IMR-90 (cell line): Measurements from ENCODE around the gene DERL3. TPM values are rescaled to one million over a fixed set of nuclear protein-coding genes. Genes with fewer than 3 reads are reported as not detected.

Source experiments
- ATAC-seq: fragments of 200-7000 bp; cut with Tn5 transposase; 2 replicates; pipeline ENCODE4 v1.9.1; 2020; ENCODE audit warnings: low read depth, mild to moderate bottlenecking, moderate library complexity
- BruUV-seq: library from RNA; stranded (reverse); fragments of 400-500 nt; replicated peaks from 2 replicates; lab custom pipeline; 2021; lab: Mats Ljungman, UMichigan
- CTCF ChIA-PET: fragments of 300-600 bp; formaldehyde crosslinking; extraction: SDS; loops from one replicate; lab custom pipeline; 2021; ENCODE audit warnings: antibody characterized with exemption; lab: Yijun Ruan, JAX
- POLR2A ChIA-PET: fragments of 300-600 bp; sonication (Branson Sonifier 250); formaldehyde crosslinking; loops from one replicate; lab custom pipeline; 2022; ENCODE audit warnings: antibody characterized with exemption; ENCODE audit not compliant: unreplicated experiment; lab: Charles Lee
- DNase-seq: peaks from one replicate; pipeline ENCODE4 v3.0.0; 2013
- H2AFZ ChIP-seq: replicated peaks from 2 replicates; pipeline ENCODE3; 2013; ENCODE audit warnings: low read length, mild to moderate bottlenecking; ENCODE audit not compliant: poor library complexity
- H2AK5ac ChIP-seq: 2 replicates; pipeline ENCODE4 v1.6.1; 2013; ENCODE audit warnings: low read depth, low read length, inconsistent platforms
- H2AK9ac ChIP-seq: replicated peaks from 2 replicates; pipeline ENCODE3; 2013; ENCODE audit warnings: mild to moderate bottlenecking, low read depth, low read length, moderate library complexity; ENCODE audit not compliant: poor library complexity
- H2BK120ac ChIP-seq: 2 replicates; pipeline ENCODE4 v1.6.1; 2013; ENCODE audit warnings: low read depth, low read length, inconsistent platforms
- H2BK15ac ChIP-seq: 3 replicates; pipeline ENCODE4 v1.6.1; 2013; ENCODE audit warnings: low read depth, low read length, inconsistent platforms
- H2BK20ac ChIP-seq: 2 replicates; pipeline ENCODE4 v1.6.1; 2013; ENCODE audit warnings: low read depth, mild to moderate bottlenecking, inconsistent platforms, low read length, moderate library complexity
- H2BK5ac ChIP-seq: 2 replicates; pipeline ENCODE4 v1.6.1; 2013; ENCODE audit warnings: mild to moderate bottlenecking, low read depth, low read length, inconsistent platforms; ENCODE audit not compliant: poor library complexity, severe bottlenecking
- H3K14ac ChIP-seq: replicated peaks from 2 replicates; pipeline ENCODE4 v1.6.1; 2013; ENCODE audit warnings: low read depth, low read length, inconsistent platforms
- H3K18ac ChIP-seq: 2 replicates; pipeline ENCODE4 v1.6.1; 2013; ENCODE audit warnings: low read depth, low read length, control low read depth
- H3K23ac ChIP-seq: 2 replicates; pipeline ENCODE4 v1.6.1; 2013; ENCODE audit warnings: low read depth, low read length, inconsistent platforms
- H3K27ac ChIP-seq: 2 replicates; pipeline ENCODE4 v1.5.1; 2013; ENCODE audit warnings: mild to moderate bottlenecking, control low read depth, low read length; ENCODE audit not compliant: insufficient read depth
- H3K27me3 ChIP-seq: 2 replicates; pipeline ENCODE4 v1.6.1; 2013; ENCODE audit warnings: low read length; ENCODE audit not compliant: control insufficient read depth, insufficient read depth
- H3K36me3 ChIP-seq: 2 replicates; pipeline ENCODE4 v1.6.1; 2013; ENCODE audit warnings: low read length, mixed read lengths; ENCODE audit not compliant: control insufficient read depth, insufficient read depth
- H3K4ac ChIP-seq: 2 replicates; pipeline ENCODE4 v1.6.1; 2013; ENCODE audit warnings: low read depth, low read length, inconsistent platforms
- H3K4me1 ChIP-seq: 2 replicates; pipeline ENCODE4 v1.6.1; 2013; ENCODE audit warnings: low read length, mixed read lengths; ENCODE audit not compliant: control insufficient read depth, insufficient read depth
- H3K4me2 ChIP-seq: 2 replicates; pipeline ENCODE4 v1.6.1; 2013; ENCODE audit warnings: low read depth, mild to moderate bottlenecking, control low read depth, low read length, moderate library complexity
- H3K4me3 ChIP-seq: 2 replicates; pipeline ENCODE4 v1.5.1; 2013; ENCODE audit warnings: low read depth, mild to moderate bottlenecking, control low read depth, low read length, moderate library complexity; ENCODE audit not compliant: insufficient read depth
- H3K56ac ChIP-seq: 2 replicates; pipeline ENCODE4 v1.6.1; 2013; ENCODE audit warnings: low read length, inconsistent platforms; ENCODE audit not compliant: insufficient read depth; ENCODE audit errors: extremely low read depth
- H3K79me1 ChIP-seq, 2 experiments: 2 replicates each; pipeline ENCODE4 v1.6.1; 2013; ENCODE audit warnings: low read length in 2 of 2, inconsistent platforms in 1 of 2, low read depth in 1 of 2
- H3K9ac ChIP-seq: 2 replicates; pipeline ENCODE4 v1.6.1; 2013; ENCODE audit warnings: low read depth, low read length, control low read depth
- H3K9me1 ChIP-seq: 2 replicates; pipeline ENCODE4 v1.6.1; 2013; ENCODE audit warnings: low read length, inconsistent platforms; ENCODE audit not compliant: insufficient read depth
- H3K9me3 ChIP-seq: 2 replicates; pipeline ENCODE4 v1.6.1; 2013; ENCODE audit warnings: low read length; ENCODE audit not compliant: control insufficient read depth, insufficient read depth
- H4K20me1 ChIP-seq: 2 replicates; pipeline ENCODE4 v1.6.1; 2013; ENCODE audit warnings: low read length, inconsistent platforms; ENCODE audit not compliant: insufficient read depth
- H4K5ac ChIP-seq: 2 replicates; pipeline ENCODE4 v1.6.1; 2013; ENCODE audit warnings: mild to moderate bottlenecking, low read depth, low read length, control low read depth
- H4K8ac ChIP-seq, 2 experiments: 2 replicates each; pipeline ENCODE4 v1.6.1; 2013; ENCODE audit warnings: low read depth in 2 of 2, low read length in 2 of 2, control low read depth in 1 of 2, inconsistent platforms in 1 of 2
- H4K91ac ChIP-seq: 2 replicates; pipeline ENCODE4 v1.6.1; 2013; ENCODE audit warnings: low read depth, low read length, inconsistent platforms; ENCODE audit not compliant: insufficient read depth
- CEBPB ChIP-seq: IDR thresholded peaks from 2 replicates; pipeline ENCODE4 v1.6.1; 2012; ENCODE audit warnings: low read depth, low read length, improper control_type of control experiment
- CHD1 ChIP-seq: IDR thresholded peaks from 2 replicates; pipeline ENCODE4 v1.6.1; 2012; ENCODE audit warnings: low read depth, low read length, improper control_type of control experiment
- CTCF ChIP-seq: conservative IDR thresholded peaks from 2 replicates; pipeline ENCODE4 v1.5.1; 2012; ENCODE audit warnings: mild to moderate bottlenecking, low read depth, low read length, improper control_type of control experiment
- ELK1 ChIP-seq: fragments of 150-350 bp; IDR thresholded peaks from 2 replicates; pipeline ENCODE4 v1.6.1; 2016; ENCODE audit warnings: low read depth, mild to moderate bottlenecking, low read length, moderate library complexity, borderline replicate concordance
- MAFK ChIP-seq: IDR thresholded peaks from 2 replicates; pipeline ENCODE4 v1.6.1; 2012; ENCODE audit warnings: low read depth, low read length, improper control_type of control experiment
- MAZ ChIP-seq: IDR thresholded peaks from 2 replicates; pipeline ENCODE4 v1.6.1; 2012; ENCODE audit warnings: low read depth, mild to moderate bottlenecking, low read length, improper control_type of control experiment, moderate library complexity, borderline replicate concordance
- MXI1 ChIP-seq: IDR thresholded peaks from 2 replicates; pipeline ENCODE4 v1.6.1; 2012; ENCODE audit warnings: low read depth, mild to moderate bottlenecking, low read length, moderate library complexity, borderline replicate concordance
- POLR2A ChIP-seq: IDR thresholded peaks from 2 replicates; pipeline ENCODE4 v1.6.1; 2012; ENCODE audit warnings: mild to moderate bottlenecking, low read depth, low read length
- RAD21 ChIP-seq: IDR thresholded peaks from 2 replicates; pipeline ENCODE4 v1.6.1; 2012; ENCODE audit warnings: low read length, improper control_type of control experiment
- RCOR1 ChIP-seq: IDR thresholded peaks from 2 replicates; pipeline ENCODE4 v1.6.1; 2012; ENCODE audit warnings: mild to moderate bottlenecking, low read length, improper control_type of control experiment; ENCODE audit not compliant: insufficient replicate concordance
- WGBS, 2 experiments: methylation state at CpG; one replicate each; pipeline versions ENCODE4 v1.1.5 to v1.1.7; 2013; ENCODE audit warnings: missing lambda C conversion rate in 2 of 2; ENCODE audit not compliant: insufficient read length in 1 of 2; ENCODE audit errors: extremely low coverage in 2 of 2; 5-methylcytosine and 5-hydroxymethylcytosine counted together
- dilution Hi-C: fragments of 300-500 bp; cut with HindIII; formaldehyde crosslinking; loops from one replicate; pipeline ENCODE4 v1.14.3; 2018; ENCODE audit warnings: low sequenced_read_pairs; ENCODE audit not compliant: unreplicated experiment
- in situ Hi-C: fragments of 300-500 bp; cut with MboI; formaldehyde crosslinking; loops from 3 replicates; pipeline ENCODE4 v1.14.3; 2019; ENCODE audit warnings: low sequenced_read_pairs, inconsistent platforms, mixed read lengths
- intact Hi-C: fragments of 100-400 bp; cut with micrococcal nuclease; formaldehyde crosslinking; loops from 2 replicates; pipeline ENCODE4 v1.10.0; 2022
- polyA plus RNA-seq, 3 experiments: library from polyadenylated mRNA; depleted of rRNA; stranded (reverse); fragments of >200 nt; gene quantifications; 2 replicates each; pipeline ENCODE4 v1.2.3, GENCODE V29; 2012; ENCODE audit warnings: low replicate concordance in 1 of 3
- total RNA-seq: library from RNA; depleted of rRNA; stranded (reverse); fragments of >200 nt; gene quantifications from 2 replicates; pipeline ENCODE4 v1.2.3, GENCODE V29; 2012

Gene DERL3
- total and polyA plus RNA-seq, 2 of the 4 experiments (the other 2 are of a cell fraction), result 0.18 to 0.62 TPM

DNA sequence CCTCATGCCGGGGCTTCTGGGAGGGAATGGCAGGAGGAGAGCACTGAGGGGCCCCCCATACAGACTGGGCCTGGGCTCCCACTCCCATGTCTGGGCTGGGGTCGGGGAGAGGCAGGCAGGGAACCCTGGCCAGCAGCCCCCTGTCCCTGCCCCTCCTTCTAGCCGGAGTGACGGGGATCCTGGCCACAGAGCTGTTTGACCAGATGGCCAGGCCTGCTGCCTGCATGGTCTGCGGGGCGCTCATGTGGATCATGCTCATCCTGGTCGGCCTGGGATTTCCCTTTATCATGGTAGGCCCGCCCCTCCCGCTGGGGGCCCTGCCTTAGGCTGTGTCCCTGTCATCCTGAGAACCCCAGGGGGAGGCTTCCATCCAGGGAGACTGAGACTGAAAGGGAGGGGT lies 45.3 kb upstream of the DERL3 start:
- POLR2A ChIA-PET, result no interaction called here
- no peak overlapping the region for H4K91ac ChIP-seq
- H3K4me1 ChIP-seq, result peaks cover 3% of the 10 kb centered on the region
- H4K5ac ChIP-seq, result no peak overlapping the region
- H2AFZ ChIP-seq, result peak overlapping the region; percentile 19
- BruUV-seq, result no TSS peak
- H3K4ac ChIP-seq, result no peak overlapping the region
- H3K56ac ChIP-seq, result no peak overlapping the region
- ATAC-seq (no peak), DNase-seq (no peak)
- intact Hi-C loops (no loop called here), in situ Hi-C loops (no loop called here), dilution Hi-C loops (no loop called here)
- H3K9ac ChIP-seq, result no peak overlapping the region
- H3K4me3 ChIP-seq, result no peak overlapping the region
- no peak overlapping the region for H3K14ac ChIP-seq
- H3K79me1 ChIP-seq, result no peaks in the 10 kb centered on the region
- no peak overlapping the region for H3K23ac ChIP-seq
- peaks cover 6% of the 10 kb centered on the region; the same call in 1 of the 2 replicates for H3K9me1 ChIP-seq
- no peak overlapping the region for H2AK9ac ChIP-seq
- H2BK20ac ChIP-seq, result no peak overlapping the region
- H4K20me1 ChIP-seq, result no peaks in the 10 kb centered on the region
- H2BK5ac ChIP-seq, result no peak overlapping the region
- TF ChIP-seq ELK1, result no peak
- no peak for TF ChIP-seq RCOR1
- no peak for TF ChIP-seq CHD1
- TF ChIP-seq MXI1, result no peak
- TF ChIP-seq RAD21, result no peak
- TF ChIP-seq MAFK, result no peak
- TF ChIP-seq CEBPB, result no peak
- TF ChIP-seq CTCF, result no peak
- no peak for TF ChIP-seq MAZ
- TF ChIP-seq POLR2A, result no peak
- no peak overlapping the region for H3K4me2 ChIP-seq
- H3K36me3 ChIP-seq, result peaks cover 1% of the 10 kb centered on the region; the same call in 1 of the 2 replicates
- CTCF ChIA-PET, result no interaction called here
- no peak overlapping the region for H2BK120ac ChIP-seq
- WGBS, 2 experiments, result 40% methylated on average over 1 of the region's 9 CpGs; no CpG with 5 or more reads in 1 of the 2 experiments
- no peak overlapping the region for H4K8ac ChIP-seq
- no peak overlapping the region for H2AK5ac ChIP-seq
- H3K9me3 ChIP-seq, result no peaks in the 10 kb centered on the region
- no peak overlapping the region for H3K27ac ChIP-seq
- no peak overlapping the region for H2BK15ac ChIP-seq
- no peak overlapping the region for H3K18ac ChIP-seq
- H3K27me3 ChIP-seq, result no peaks in the 10 kb centered on the region
